ENCODE results near the gene FYTTD1. TPM values are rescaled to one million over a fixed set of nuclear protein-coding genes. Genes with fewer than 3 reads are reported as not detected.

The FYTTD1 gene
- total RNA-seq, 1 experiment from 2014 or later, result 23.7 TPM

DNA sequence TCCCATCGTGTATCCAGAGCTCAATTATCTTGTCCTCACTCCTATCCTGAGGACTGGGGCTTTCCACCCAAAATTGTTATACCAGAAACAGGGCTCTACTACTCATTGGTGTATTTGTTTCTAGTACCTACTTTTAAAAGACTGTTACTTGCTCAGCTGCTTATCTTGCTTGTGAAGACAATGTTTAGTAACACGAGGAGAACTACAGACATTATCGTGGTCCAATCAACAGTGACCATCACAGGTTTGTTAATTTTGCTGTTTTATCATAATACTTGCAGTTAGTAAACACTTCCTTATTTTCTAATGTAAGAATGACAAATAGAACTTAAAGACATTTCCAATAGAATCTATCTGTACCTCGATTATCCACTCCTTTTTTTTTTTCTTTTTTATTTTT is 54.8 kb downstream of the FYTTD1 start (continued):
- TF ChIP-seq, protein P1, sequence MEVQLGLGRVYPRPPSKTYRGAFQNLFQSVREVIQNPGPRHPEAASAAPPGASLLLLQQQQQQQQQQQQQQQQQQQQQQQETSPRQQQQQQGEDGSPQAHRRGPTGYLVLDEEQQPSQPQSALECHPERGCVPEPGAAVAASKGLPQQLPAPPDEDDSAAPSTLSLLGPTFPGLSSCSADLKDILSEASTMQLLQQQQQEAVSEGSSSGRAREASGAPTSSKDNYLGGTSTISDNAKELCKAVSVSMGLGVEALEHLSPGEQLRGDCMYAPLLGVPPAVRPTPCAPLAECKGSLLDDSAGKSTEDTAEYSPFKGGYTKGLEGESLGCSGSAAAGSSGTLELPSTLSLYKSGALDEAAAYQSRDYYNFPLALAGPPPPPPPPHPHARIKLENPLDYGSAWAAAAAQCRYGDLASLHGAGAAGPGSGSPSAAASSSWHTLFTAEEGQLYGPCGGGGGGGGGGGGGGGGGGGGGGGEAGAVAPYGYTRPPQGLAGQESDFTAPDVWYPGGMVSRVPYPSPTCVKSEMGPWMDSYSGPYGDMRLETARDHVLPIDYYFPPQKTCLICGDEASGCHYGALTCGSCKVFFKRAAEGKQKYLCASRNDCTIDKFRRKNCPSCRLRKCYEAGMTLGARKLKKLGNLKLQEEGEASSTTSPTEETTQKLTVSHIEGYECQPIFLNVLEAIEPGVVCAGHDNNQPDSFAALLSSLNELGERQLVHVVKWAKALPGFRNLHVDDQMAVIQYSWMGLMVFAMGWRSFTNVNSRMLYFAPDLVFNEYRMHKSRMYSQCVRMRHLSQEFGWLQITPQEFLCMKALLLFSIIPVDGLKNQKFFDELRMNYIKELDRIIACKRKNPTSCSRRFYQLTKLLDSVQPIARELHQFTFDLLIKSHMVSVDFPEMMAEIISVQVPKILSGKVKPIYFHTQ (CRISPR knock-in tag; IDR thresholded peaks at IDR 0.05), result no peak
- no peak for TF ChIP-seq ATF1 (CRISPR knock-in tag; IDR thresholded peaks at IDR 0.05)
- TF ChIP-seq, protein P2, sequence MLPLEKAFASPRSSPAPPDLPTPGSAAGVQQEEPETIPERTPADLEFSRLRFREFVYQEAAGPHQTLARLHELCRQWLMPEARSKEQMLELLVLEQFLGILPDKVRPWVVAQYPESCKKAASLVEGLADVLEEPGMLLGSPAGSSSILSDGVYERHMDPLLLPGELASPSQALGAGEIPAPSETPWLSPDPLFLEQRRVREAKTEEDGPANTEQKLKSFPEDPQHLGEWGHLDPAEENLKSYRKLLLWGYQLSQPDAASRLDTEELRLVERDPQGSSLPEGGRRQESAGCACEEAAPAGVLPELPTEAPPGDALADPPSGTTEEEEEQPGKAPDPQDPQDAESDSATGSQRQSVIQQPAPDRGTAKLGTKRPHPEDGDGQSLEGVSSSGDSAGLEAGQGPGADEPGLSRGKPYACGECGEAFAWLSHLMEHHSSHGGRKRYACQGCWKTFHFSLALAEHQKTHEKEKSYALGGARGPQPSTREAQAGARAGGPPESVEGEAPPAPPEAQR (CRISPR knock-in tag; IDR thresholded peaks at IDR 0.05), result no peak
- TF ChIP-seq FOXP1 (CRISPR knock-in tag; IDR thresholded peaks at IDR 0.05; ENCODE audit: borderline replicate concordance), result no peak
- TF ChIP-seq, protein P3, sequence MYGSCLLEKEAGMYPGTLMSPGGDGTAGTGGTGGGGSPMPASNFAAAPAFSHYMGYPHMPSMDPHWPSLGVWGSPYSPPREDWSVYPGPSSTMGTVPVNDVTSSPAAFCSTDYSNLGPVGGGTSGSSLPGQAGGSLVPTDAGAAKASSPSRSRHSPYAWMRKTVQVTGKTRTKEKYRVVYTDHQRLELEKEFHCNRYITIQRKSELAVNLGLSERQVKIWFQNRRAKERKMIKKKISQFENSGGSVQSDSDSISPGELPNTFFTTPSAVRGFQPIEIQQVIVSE (CRISPR knock-in tag; IDR thresholded peaks at IDR 0.05; ENCODE audit: borderline replicate concordance), result no peak
- TF ChIP-seq ETV6 (CRISPR knock-in tag; IDR thresholded peaks at IDR 0.05), result no peak
- TF ChIP-seq, protein P4, sequence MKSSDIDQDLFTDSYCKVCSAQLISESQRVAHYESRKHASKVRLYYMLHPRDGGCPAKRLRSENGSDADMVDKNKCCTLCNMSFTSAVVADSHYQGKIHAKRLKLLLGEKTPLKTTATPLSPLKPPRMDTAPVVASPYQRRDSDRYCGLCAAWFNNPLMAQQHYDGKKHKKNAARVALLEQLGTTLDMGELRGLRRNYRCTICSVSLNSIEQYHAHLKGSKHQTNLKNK (CRISPR knock-in tag; IDR thresholded peaks at IDR 0.05), result no peak
- TF ChIP-seq ZNF232 (CRISPR knock-in tag; IDR thresholded peaks at IDR 0.05), result no peak
- no peak for TF ChIP-seq GTF2I (CRISPR knock-in tag; conservative IDR thresholded peaks at IDR 0.05)

DNA sequence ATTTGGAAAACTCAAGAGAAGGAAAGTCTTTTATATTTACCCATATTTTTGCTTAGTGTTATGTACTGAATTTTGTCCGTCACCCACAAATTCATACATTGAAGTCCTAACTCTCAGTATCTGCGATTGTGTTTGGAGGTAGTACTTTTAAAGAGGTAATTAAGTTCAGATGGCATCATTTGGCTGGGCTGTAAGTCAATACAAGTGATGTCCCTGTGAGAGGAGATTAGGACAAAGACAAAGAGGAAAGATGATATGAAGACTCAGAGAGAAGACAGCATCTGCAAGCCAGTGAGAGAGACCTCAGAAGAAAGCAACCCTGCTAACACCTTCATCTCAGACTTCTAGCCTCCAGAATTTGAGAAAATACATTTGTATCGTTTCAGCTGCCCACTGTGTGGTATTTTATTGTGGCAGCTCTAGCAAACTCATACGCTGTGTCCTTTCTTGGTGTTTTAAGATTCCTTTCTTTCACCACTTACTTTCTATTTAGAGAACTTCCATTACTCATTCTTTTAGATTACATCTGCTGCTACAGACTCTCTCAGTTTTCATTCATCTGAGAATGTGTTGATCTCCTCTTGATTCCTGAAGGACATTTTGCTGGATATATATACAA is 58.4 kb downstream of the FYTTD1 start:
- CTCF ChIA-PET, result no interaction called here
- Mint-ChIP-seq H3K36me3 (peaks cover 3% of the 10 kb centered on the region; the same call in 1 of the 2 replicates), H3K27ac (peak overlapping the region; percentile 38; the same call in 1 of the 2 replicates), H3K4me3 (no peak overlapping the region), H3K9me3 (no peaks in the 10 kb centered on the region), H3K27me3 (ENCODE audit: low read depth) (no peaks in the 10 kb centered on the region), H3K4me1 (peaks cover 12% of the 10 kb centered on the region)
- DNase-seq (ENCODE audit: low spot score), result no peak
- POLR2A ChIA-PET, result no interaction called here
- ATAC-seq, result no peak
- TF ChIP-seq NFYB (CRISPR knock-in tag; conservative IDR thresholded peaks at IDR 0.05; ENCODE audit: low read depth) (no peak), ZNF671 (CRISPR knock-in tag; IDR thresholded peaks at IDR 0.05) (no peak), FOXP1 (CRISPR knock-in tag; IDR thresholded peaks at IDR 0.05; ENCODE audit: borderline replicate concordance) (no peak), NR2C2 (CRISPR knock-in tag; IDR thresholded peaks at IDR 0.05) (no peak), RELA (CRISPR knock-in tag; IDR thresholded peaks at IDR 0.05; ENCODE audit: borderline replicate concordance) (no peak)
- TF ChIP-seq, protein P5, sequence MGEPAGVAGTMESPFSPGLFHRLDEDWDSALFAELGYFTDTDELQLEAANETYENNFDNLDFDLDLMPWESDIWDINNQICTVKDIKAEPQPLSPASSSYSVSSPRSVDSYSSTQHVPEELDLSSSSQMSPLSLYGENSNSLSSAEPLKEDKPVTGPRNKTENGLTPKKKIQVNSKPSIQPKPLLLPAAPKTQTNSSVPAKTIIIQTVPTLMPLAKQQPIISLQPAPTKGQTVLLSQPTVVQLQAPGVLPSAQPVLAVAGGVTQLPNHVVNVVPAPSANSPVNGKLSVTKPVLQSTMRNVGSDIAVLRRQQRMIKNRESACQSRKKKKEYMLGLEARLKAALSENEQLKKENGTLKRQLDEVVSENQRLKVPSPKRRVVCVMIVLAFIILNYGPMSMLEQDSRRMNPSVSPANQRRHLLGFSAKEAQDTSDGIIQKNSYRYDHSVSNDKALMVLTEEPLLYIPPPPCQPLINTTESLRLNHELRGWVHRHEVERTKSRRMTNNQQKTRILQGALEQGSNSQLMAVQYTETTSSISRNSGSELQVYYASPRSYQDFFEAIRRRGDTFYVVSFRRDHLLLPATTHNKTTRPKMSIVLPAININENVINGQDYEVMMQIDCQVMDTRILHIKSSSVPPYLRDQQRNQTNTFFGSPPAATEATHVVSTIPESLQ (CRISPR knock-in tag; IDR thresholded peaks at IDR 0.05), result no peak
- TF ChIP-seq, protein P6, sequence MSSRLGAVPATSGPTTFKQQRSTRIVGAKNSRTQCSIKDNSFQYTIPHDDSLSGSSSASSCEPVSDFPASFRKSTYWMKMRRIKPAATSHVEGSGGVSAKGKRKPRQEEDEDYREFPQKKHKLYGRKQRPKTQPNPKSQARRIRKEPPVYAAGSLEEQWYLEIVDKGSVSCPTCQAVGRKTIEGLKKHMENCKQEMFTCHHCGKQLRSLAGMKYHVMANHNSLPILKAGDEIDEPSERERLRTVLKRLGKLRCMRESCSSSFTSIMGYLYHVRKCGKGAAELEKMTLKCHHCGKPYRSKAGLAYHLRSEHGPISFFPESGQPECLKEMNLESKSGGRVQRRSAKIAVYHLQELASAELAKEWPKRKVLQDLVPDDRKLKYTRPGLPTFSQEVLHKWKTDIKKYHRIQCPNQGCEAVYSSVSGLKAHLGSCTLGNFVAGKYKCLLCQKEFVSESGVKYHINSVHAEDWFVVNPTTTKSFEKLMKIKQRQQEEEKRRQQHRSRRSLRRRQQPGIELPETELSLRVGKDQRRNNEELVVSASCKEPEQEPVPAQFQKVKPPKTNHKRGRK (CRISPR knock-in tag; IDR thresholded peaks at IDR 0.05; ENCODE audit: borderline replicate concordance), result no peak
- TF ChIP-seq, protein P7, sequence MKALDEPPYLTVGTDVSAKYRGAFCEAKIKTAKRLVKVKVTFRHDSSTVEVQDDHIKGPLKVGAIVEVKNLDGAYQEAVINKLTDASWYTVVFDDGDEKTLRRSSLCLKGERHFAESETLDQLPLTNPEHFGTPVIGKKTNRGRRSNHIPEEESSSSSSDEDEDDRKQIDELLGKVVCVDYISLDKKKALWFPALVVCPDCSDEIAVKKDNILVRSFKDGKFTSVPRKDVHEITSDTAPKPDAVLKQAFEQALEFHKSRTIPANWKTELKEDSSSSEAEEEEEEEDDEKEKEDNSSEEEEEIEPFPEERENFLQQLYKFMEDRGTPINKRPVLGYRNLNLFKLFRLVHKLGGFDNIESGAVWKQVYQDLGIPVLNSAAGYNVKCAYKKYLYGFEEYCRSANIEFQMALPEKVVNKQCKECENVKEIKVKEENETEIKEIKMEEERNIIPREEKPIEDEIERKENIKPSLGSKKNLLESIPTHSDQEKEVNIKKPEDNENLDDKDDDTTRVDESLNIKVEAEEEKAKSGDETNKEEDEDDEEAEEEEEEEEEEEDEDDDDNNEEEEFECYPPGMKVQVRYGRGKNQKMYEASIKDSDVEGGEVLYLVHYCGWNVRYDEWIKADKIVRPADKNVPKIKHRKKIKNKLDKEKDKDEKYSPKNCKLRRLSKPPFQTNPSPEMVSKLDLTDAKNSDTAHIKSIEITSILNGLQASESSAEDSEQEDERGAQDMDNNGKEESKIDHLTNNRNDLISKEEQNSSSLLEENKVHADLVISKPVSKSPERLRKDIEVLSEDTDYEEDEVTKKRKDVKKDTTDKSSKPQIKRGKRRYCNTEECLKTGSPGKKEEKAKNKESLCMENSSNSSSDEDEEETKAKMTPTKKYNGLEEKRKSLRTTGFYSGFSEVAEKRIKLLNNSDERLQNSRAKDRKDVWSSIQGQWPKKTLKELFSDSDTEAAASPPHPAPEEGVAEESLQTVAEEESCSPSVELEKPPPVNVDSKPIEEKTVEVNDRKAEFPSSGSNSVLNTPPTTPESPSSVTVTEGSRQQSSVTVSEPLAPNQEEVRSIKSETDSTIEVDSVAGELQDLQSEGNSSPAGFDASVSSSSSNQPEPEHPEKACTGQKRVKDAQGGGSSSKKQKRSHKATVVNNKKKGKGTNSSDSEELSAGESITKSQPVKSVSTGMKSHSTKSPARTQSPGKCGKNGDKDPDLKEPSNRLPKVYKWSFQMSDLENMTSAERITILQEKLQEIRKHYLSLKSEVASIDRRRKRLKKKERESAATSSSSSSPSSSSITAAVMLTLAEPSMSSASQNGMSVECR (CRISPR knock-in tag; IDR thresholded peaks at IDR 0.05; ENCODE audit: borderline replicate concordance), result no peak
- TF ChIP-seq, protein P8, sequence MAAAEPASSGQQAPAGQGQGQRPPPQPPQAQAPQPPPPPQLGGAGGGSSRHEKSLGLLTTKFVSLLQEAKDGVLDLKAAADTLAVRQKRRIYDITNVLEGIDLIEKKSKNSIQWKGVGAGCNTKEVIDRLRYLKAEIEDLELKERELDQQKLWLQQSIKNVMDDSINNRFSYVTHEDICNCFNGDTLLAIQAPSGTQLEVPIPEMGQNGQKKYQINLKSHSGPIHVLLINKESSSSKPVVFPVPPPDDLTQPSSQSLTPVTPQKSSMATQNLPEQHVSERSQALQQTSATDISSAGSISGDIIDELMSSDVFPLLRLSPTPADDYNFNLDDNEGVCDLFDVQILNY (CRISPR knock-in tag; IDR thresholded peaks at IDR 0.05), result no peak
- TF ChIP-seq, protein P9, sequence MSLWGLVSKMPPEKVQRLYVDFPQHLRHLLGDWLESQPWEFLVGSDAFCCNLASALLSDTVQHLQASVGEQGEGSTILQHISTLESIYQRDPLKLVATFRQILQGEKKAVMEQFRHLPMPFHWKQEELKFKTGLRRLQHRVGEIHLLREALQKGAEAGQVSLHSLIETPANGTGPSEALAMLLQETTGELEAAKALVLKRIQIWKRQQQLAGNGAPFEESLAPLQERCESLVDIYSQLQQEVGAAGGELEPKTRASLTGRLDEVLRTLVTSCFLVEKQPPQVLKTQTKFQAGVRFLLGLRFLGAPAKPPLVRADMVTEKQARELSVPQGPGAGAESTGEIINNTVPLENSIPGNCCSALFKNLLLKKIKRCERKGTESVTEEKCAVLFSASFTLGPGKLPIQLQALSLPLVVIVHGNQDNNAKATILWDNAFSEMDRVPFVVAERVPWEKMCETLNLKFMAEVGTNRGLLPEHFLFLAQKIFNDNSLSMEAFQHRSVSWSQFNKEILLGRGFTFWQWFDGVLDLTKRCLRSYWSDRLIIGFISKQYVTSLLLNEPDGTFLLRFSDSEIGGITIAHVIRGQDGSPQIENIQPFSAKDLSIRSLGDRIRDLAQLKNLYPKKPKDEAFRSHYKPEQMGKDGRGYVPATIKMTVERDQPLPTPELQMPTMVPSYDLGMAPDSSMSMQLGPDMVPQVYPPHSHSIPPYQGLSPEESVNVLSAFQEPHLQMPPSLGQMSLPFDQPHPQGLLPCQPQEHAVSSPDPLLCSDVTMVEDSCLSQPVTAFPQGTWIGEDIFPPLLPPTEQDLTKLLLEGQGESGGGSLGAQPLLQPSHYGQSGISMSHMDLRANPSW (CRISPR knock-in tag; conservative IDR thresholded peaks at IDR 0.05; ENCODE audit: low read depth), result no peak
